Measurements from ENCODE around the gene RRP1B.

Gene RRP1B

DNA sequence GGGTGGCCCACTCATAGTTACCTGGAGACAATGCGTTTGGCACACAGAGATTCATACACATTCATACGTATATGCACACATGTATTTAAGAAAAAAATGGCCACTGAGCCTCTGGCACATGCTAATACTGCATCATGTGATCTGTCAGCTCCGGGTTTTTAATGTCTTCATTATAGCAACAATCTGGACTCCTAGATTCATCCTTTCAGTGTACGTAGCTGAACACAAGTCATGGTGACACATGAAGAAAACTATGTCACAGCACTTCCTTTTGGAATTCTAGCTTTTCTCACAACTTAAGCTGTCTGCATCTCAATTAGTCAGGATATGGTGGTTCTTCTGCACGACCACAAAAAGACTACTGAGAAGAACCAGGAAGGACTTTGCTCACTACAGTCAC lies 24.7 kb upstream of the RRP1B start:
- Histone ChIP-seq H3K4me1 (no peaks in the 10 kb centered on the region), H3K36me3 (ENCODE audit: control insufficient read depth, insufficient read depth, low read length) (no peaks in the 10 kb centered on the region), H3K9ac (no peak overlapping the region), H3K27ac (no peak overlapping the region), H3K27me3 (ENCODE audit: control insufficient read depth, insufficient read depth, low read length) (no peaks in the 10 kb centered on the region), H3K4me2 (ENCODE audit: low read length) (no peak overlapping the region), H2AFZ (no peak overlapping the region), H3K79me2 (no peaks in the 10 kb centered on the region), H3K4me3 (ENCODE audit: low read depth, low read length) (no peak overlapping the region), H3K9me3 (ENCODE audit: control insufficient read depth, low read length) (no peaks in the 10 kb centered on the region)
- TF ChIP-seq, protein P1, sequence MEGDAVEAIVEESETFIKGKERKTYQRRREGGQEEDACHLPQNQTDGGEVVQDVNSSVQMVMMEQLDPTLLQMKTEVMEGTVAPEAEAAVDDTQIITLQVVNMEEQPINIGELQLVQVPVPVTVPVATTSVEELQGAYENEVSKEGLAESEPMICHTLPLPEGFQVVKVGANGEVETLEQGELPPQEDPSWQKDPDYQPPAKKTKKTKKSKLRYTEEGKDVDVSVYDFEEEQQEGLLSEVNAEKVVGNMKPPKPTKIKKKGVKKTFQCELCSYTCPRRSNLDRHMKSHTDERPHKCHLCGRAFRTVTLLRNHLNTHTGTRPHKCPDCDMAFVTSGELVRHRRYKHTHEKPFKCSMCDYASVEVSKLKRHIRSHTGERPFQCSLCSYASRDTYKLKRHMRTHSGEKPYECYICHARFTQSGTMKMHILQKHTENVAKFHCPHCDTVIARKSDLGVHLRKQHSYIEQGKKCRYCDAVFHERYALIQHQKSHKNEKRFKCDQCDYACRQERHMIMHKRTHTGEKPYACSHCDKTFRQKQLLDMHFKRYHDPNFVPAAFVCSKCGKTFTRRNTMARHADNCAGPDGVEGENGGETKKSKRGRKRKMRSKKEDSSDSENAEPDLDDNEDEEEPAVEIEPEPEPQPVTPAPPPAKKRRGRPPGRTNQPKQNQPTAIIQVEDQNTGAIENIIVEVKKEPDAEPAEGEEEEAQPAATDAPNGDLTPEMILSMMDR (IDR thresholded peaks at IDR 0.05) = no peak

DNA sequence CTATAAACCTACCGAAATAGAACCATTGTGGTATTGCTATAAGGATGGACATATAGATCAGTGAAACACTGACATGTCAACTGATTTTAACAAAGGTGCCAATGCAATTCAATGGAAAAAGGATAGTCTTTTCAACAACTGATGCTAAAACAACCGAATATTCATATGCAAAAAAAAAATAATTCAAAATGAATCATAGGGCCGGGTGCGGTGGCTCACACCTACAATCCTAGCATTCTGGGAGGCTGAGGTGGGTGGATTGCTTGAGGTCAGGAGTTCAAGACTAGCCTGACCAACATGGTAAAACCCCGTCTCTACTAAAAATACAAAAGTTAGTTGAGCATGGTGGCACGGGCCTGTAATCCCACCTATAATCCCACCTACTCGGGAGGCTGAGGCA lies 23.9 kb upstream of the RRP1B start:
- TF ChIP-seq, protein P1 (IDR thresholded peaks at IDR 0.05) = no peak
- H3K36me3 ChIP-seq (ENCODE audit: control insufficient read depth, insufficient read depth, low read length) = no peaks in the 10 kb centered on the region
- H3K4me2 ChIP-seq (ENCODE audit: low read length) = no peak overlapping the region
- H3K9ac ChIP-seq = no peak overlapping the region
- H2AFZ ChIP-seq = no peak overlapping the region
- H3K4me3 ChIP-seq (ENCODE audit: low read depth, low read length) = no peak overlapping the region
- no peaks in the 10 kb centered on the region for H3K4me1 ChIP-seq
- no peak overlapping the region for H3K27ac ChIP-seq
- H3K27me3 ChIP-seq (ENCODE audit: control insufficient read depth, insufficient read depth, low read length) = no peaks in the 10 kb centered on the region
- no peaks in the 10 kb centered on the region for H3K9me3 ChIP-seq (ENCODE audit: control insufficient read depth, low read length)
- no peaks in the 10 kb centered on the region for H3K79me2 ChIP-seq

DNA sequence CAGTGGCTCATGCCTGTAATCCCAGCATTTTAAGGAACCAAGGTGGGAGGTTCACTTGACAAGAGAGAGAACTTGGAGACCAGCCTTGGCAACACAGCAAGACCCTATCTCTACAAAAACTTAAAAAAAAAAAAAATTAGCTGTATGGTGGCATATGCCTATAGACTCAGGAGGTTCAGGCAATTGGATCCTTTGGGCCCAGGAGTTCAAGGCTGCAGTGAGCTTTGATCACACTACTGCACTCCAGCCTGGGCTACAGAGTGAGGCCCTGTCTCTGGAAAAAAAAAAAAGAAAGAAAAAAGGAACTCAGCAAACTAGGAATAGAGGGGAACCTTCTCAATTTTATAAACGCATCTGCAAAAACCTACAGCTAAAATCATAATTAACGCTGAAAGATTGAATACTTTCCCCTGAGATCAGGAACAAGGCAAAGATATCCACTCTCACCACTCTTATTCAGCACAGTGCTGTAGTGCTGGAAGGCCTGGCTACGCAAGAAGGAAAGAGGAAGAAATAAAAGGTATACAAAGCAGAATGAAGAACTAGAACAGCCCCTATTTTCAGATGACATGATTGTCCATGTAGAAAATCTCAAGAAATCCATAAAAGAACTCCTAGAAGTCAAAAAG lies 21.7 kb upstream of the RRP1B start:
- TF ChIP-seq, protein P1 (IDR thresholded peaks at IDR 0.05) = no peak
- H3K4me1 ChIP-seq = no peaks in the 10 kb centered on the region
- H3K9me3 ChIP-seq (ENCODE audit: control insufficient read depth, low read length) = no peaks in the 10 kb centered on the region
- no peaks in the 10 kb centered on the region for H3K36me3 ChIP-seq (ENCODE audit: control insufficient read depth, insufficient read depth, low read length)
- no peaks in the 10 kb centered on the region for H3K27me3 ChIP-seq (ENCODE audit: control insufficient read depth, insufficient read depth, low read length)
- H3K27ac ChIP-seq = no peak overlapping the region
- no peak overlapping the region for H3K9ac ChIP-seq
- H3K79me2 ChIP-seq = no peaks in the 10 kb centered on the region
- H2AFZ ChIP-seq = no peak overlapping the region
- no peak overlapping the region for H3K4me2 ChIP-seq (ENCODE audit: low read length)
- no peak overlapping the region for H3K4me3 ChIP-seq (ENCODE audit: low read depth, low read length)

DNA sequence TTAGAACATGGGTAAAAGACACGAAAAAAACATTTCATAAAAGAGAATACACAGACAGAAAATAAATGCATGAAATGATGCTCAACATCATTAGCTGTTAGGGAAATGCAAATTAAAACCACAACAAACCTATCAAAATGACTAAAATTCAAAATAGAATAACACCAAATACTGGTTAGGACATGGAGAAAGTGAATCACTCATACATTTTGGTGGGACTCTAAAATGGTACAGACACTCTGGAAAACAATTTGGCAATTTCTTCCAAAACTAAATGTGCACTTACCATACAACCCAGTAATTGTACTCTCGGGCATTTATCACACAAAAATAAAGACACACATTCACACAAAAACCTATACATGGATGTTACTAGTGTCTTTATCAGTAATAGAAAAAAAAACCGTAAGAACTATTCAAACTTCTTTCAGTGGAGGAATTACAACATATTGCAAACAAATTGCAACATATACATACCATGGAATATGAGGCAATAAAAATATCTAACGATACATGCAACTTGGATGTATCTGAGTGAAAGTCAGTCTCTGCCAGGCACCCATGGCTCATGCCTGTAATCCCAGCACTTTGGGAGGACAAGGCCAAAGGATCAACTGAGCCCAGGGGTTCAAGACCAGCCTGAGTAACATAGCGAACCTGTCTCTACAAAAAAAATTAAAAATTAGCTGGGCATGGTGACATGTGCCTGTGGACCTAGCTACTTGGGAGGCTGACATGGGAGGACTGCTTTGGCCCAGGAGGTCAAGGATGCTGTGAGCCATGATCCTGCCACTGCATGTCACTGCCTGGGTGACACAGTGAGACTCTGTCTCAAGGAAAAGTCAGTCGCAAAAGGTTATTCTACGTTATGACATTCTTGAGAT lies 19.6 kb upstream of the RRP1B start:
- Histone ChIP-seq H3K36me3 (ENCODE audit: control insufficient read depth, insufficient read depth, low read length) (no peaks in the 10 kb centered on the region), H2AFZ (no peak overlapping the region), H3K4me1 (no peaks in the 10 kb centered on the region), H3K79me2 (no peaks in the 10 kb centered on the region), H3K9ac (no peak overlapping the region), H3K27ac (no peak overlapping the region), H3K4me3 (ENCODE audit: low read depth, low read length) (no peak overlapping the region), H3K9me3 (ENCODE audit: control insufficient read depth, low read length) (no peaks in the 10 kb centered on the region), H3K27me3 (ENCODE audit: control insufficient read depth, insufficient read depth, low read length) (no peaks in the 10 kb centered on the region), H3K4me2 (ENCODE audit: low read length) (no peak overlapping the region)
- TF ChIP-seq, protein P1 (IDR thresholded peaks at IDR 0.05) = no peak

Data from parathyroid adenoma (tissue), 2 donors.